ENCODE data around the gene HIGD2B.
"Not testable (repeated sequence)": the region's sequence is repeated elsewhere in the genome, so short reads cannot be mapped to it uniquely, and the experiment has no call there.

DNA sequence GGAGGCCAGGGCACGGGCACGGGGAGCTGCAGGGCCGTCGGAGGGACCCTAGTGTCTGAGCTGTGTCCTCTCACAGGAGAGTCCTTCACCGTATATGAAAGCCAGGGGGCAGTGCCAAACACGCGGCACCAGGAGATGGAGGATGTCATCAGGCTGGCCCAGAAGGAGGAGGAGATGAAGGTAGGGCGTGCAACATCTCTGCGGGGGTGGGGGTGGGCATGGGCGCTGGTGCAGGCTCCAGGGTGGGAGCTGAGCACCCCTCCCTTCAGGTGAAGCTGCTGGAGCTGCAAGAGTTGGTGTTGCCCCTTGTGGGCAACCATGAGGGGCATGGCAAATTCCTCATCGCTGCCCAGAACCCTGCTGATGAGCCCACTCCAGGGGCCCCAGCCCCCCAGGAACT, 20.3 kb downstream of the HIGD2B start:
- TF ChIP-seq EZH2 (IDR thresholded peaks at IDR 0.05; ENCODE audit: insufficient read depth, poor library complexity, severe bottlenecking); EZH2phosphoT487 (IDR thresholded peaks at IDR 0.05; ENCODE audit: insufficient read depth, low read depth): not testable (repeated sequence)

All from GM23248 (cell line).